CD4-positive, alpha-beta T cell (primary cell): ENCODE results near the gene DBP. TPM values are rescaled to one million over a fixed set of nuclear protein-coding genes. Genes with fewer than 3 reads are reported as not detected.

Experiments used
- ATAC-seq: fragments of 200-7000 bp; cut with Tn5 transposase; one replicate; pipeline ENCODE4 v1.10.0; 2022; ENCODE audit warnings: mild to moderate bottlenecking; ENCODE audit not compliant: poor library complexity
- CTCF ChIA-PET: fragments of 350-600 bp; sonication (Branson Sonifier 250); formaldehyde crosslinking; loops from one replicate; lab custom pipeline; 2021; ENCODE audit warnings: antibody characterized with exemption, inconsistent platforms; lab: Charles Lee
- POLR2A ChIA-PET: fragments of 350-600 bp; sonication (Branson Sonifier 250); formaldehyde crosslinking; loops from one replicate; lab custom pipeline; 2021; ENCODE audit warnings: antibody characterized with exemption, inconsistent platforms; lab: Charles Lee
- DNase-seq, 14 experiments: peaks; one replicate each; pipeline ENCODE4 v3.0.0-alpha.2; 2013 to 2020; ENCODE audit warnings: mixed read lengths in 2 of 14
- H3K27ac ChIP-seq, 2 donors: one replicate each; pipeline versions ENCODE4 v1.5.1 to v1.7.0; 2013; ENCODE audit warnings: low read length in 2 of 2, low read depth in 1 of 2, mild to moderate bottlenecking in 1 of 2
- H3K27me3 ChIP-seq, 2 experiments: 1 replicate in 1 of 2; 2 replicates in 1 of 2; pipeline versions ENCODE4 v1.6.1 to v1.7.0; 2013; ENCODE audit warnings: low read length in 2 of 2, control low read depth in 1 of 2, mild to moderate bottlenecking in 1 of 2, moderate library complexity in 1 of 2; ENCODE audit not compliant: insufficient read depth in 2 of 2, control insufficient read depth in 1 of 2
- H3K36me3 ChIP-seq: one replicate; pipeline ENCODE4 v1.6.1; 2013; ENCODE audit warnings: low read length, control low read depth; ENCODE audit not compliant: insufficient read depth
- H3K4me1 ChIP-seq: one replicate; pipeline ENCODE4 v1.6.1; 2013; ENCODE audit warnings: low read length, control low read depth; ENCODE audit not compliant: insufficient read depth
- H3K4me3 ChIP-seq: one replicate; pipeline ENCODE4 v1.5.1; 2013; ENCODE audit warnings: mild to moderate bottlenecking, low read length, moderate library complexity
- H3K9me3 ChIP-seq, 2 experiments: 1 replicate in 1 of 2; 2 replicates in 1 of 2; pipeline versions ENCODE4 v1.6.1 to v1.7.0; 2013; ENCODE audit warnings: low read length in 2 of 2, mild to moderate bottlenecking in 2 of 2, control low read depth in 1 of 2, moderate library complexity in 1 of 2; ENCODE audit not compliant: control insufficient read depth in 1 of 2, insufficient read depth in 1 of 2
- H3K27ac Mint-ChIP-seq: one replicate; pipeline ENCODE4 v1.8.0; 2020; ENCODE audit warnings: mixed read lengths
- H3K27me3 Mint-ChIP-seq: one replicate; pipeline ENCODE4 v1.8.0; 2021; ENCODE audit warnings: mixed read lengths
- H3K36me3 Mint-ChIP-seq: one replicate; pipeline ENCODE4 v1.8.0; 2021; ENCODE audit warnings: low read depth, mixed read lengths
- H3K4me1 Mint-ChIP-seq: one replicate; pipeline ENCODE4 v1.8.0; 2021; ENCODE audit warnings: low read depth, mixed read lengths
- H3K4me3 Mint-ChIP-seq: one replicate; pipeline ENCODE4 v1.8.0; 2020; ENCODE audit warnings: mild to moderate bottlenecking, mixed read lengths
- H3K9me3 Mint-ChIP-seq: one replicate; pipeline ENCODE4 v1.8.0; 2020; ENCODE audit warnings: mixed read lengths
- CTCF ChIP-seq: fragments of 200-600 bp; IDR thresholded peaks from one replicate; pipeline ENCODE4 v1.8.0; 2022; ENCODE audit warnings: antibody characterized with exemption, mild to moderate bottlenecking
- intact Hi-C, 2 experiments: fragments of 100-400 bp; cut with DNase I in 1 of 2; cut with micrococcal nuclease in 1 of 2; formaldehyde crosslinking; loops; one replicate each; pipeline versions ENCODE4 v1.15.1 to v1.9.0; 2023 to 2025; cut with DNase I, micrococcal nuclease
- total RNA-seq, 174 experiments: library from RNA in 2 of 174; stranded (reverse) in 2 of 174; gene quantifications; one replicate each; pipeline ENCODE4 v1.2.3 and lab custom pipeline; 2021 to 2026

The DBP gene
- total RNA-seq, 2 experiments from 2014 or later, result 48.3 to 55.6 TPM

GRCh38 chr19:48617146-48617937, 19.8 kb downstream of the DBP start:
- Mint-ChIP-seq H3K27me3 (no peaks in the 10 kb centered on the region), H3K9me3 (no peaks in the 10 kb centered on the region), H3K27ac (peak overlapping the region; percentile 97), H3K4me3 (peak overlapping the region; percentile 98), H3K36me3 (peaks cover 60% of the 10 kb centered on the region), H3K4me1 (peaks cover 45% of the 10 kb centered on the region)
- H3K27me3 ChIP-seq, result no peaks in the 10 kb centered on the region
- no peak for TF ChIP-seq CTCF
- H3K36me3 ChIP-seq, result peaks cover 34% of the 10 kb centered on the region
- no peaks in the 10 kb centered on the region for H3K9me3 ChIP-seq
- CTCF ChIA-PET, result interaction anchor here (1.1 kb wide), 1 partner anchor 29 kb away, joined by 4 read pairs; no protein-coding TSS in a partner anchor
- POLR2A ChIA-PET, result interaction anchor here (0.5 to 3.9 kb wide), 4 partner anchors 9 to 473 kb away, joined by 3 to 45 read pairs (median 28); partner anchors contain the start of gene DBP
- peak overlapping the region; percentile 94 for H3K4me3 ChIP-seq
- DNase-seq (peak in 1 of 14 experiments; percentile 35), ATAC-seq (no peak)
- peak overlapping the region; percentile 25 to 76 for H3K27ac ChIP-seq
- peaks cover 50% of the 10 kb centered on the region for H3K4me1 ChIP-seq
- intact Hi-C loops, result loop anchor here in 1 of 2 experiments (5.0 kb wide), 1 partner anchor 285 kb away; no protein-coding TSS in a partner anchor

- Mint-ChIP-seq H3K27me3 (no peaks in the 10 kb centered on the region), H3K27ac (peak overlapping the region; percentile 97), H3K4me3 (peak overlapping the region; percentile 98), H3K4me1 (peaks cover 43% of the 10 kb centered on the region), H3K36me3 (peaks cover 56% of the 10 kb centered on the region), H3K9me3 (no peaks in the 10 kb centered on the region)
- no peak for TF ChIP-seq CTCF
- Histone ChIP-seq H3K9me3 (no peaks in the 10 kb centered on the region), H3K27ac (no peak overlapping the region), H3K27me3 (no peaks in the 10 kb centered on the region), H3K4me1 (peaks cover 50% of the 10 kb centered on the region), H3K4me3 (no peak overlapping the region), H3K36me3 (peaks cover 34% of the 10 kb centered on the region)
- ATAC-seq, result no peak
- CTCF ChIA-PET, result interaction anchor here (1.1 kb wide), 1 partner anchor 28 kb away, joined by 4 read pairs; no protein-coding TSS in a partner anchor
- POLR2A ChIA-PET, result interaction anchor here (0.7 to 3.9 kb wide), 3 partner anchors 17 to 30 kb away, joined by 3 to 45 read pairs (median 39); partner anchors contain the start of genes CA11 and DBP
- intact Hi-C loops, result loop anchor here in 1 of 2 experiments (5.0 kb wide), 1 partner anchor 284 kb away; no protein-coding TSS in a partner anchor
- DNase-seq, result peak in 2 of 14 experiments; percentile 44
Measured at GRCh38 chr19:48616491-48617056, 20.6 kb downstream of the DBP start.

GRCh38 chr19:48616041-48616436, 21.1 kb downstream of the DBP start:
- H3K27me3 ChIP-seq, result no peaks in the 10 kb centered on the region
- ChIA-PET CTCF (interaction anchor here (1.1 kb wide), 1 partner anchor 27 kb away, joined by 4 read pairs; no protein-coding TSS in a partner anchor), POLR2A (interaction anchor here (0.7 to 3.7 kb wide), 2 partner anchors 21 to 30 kb away, joined by 3 to 39 read pairs; partner anchors contain the start of genes CA11 and DBP)
- Mint-ChIP-seq H3K27me3 (no peaks in the 10 kb centered on the region), H3K4me3 (peak overlapping the region; percentile 98), H3K4me1 (peaks cover 43% of the 10 kb centered on the region), H3K9me3 (no peaks in the 10 kb centered on the region), H3K27ac (peak overlapping the region; percentile 97), H3K36me3 (peaks cover 53% of the 10 kb centered on the region)
- intact Hi-C loops, result loop anchor here in 1 of 2 experiments (5.0 kb wide), 1 partner anchor 284 kb away; no protein-coding TSS in a partner anchor
- H3K4me3 ChIP-seq, result no peak overlapping the region
- peaks cover 46% of the 10 kb centered on the region for H3K4me1 ChIP-seq
- no peak overlapping the region for H3K27ac ChIP-seq
- H3K9me3 ChIP-seq, result no peaks in the 10 kb centered on the region
- ATAC-seq, result no peak
- peaks cover 34% of the 10 kb centered on the region for H3K36me3 ChIP-seq
- peak in 2 of 14 experiments; percentile 45 to 52 for DNase-seq
- no peak for TF ChIP-seq CTCF
